Astrocyte of the spinal cord (primary cell): ENCODE results near the gene INSIG2.

ENCODE experiments used
- DNase-seq: peaks from one replicate; pipeline ENCODE4 v3.0.0; 2011; ENCODE audit warnings: low read depth, low spot score
- H3K4me3 ChIP-seq: 2 replicates; pipeline ENCODE4 v1.5.1; 2011; ENCODE audit warnings: low read depth, mild to moderate bottlenecking, low read length, moderate library complexity
- CTCF ChIP-seq: IDR thresholded peaks from 2 replicates; pipeline ENCODE4 v1.5.1; 2012; ENCODE audit warnings: low read depth, mild to moderate bottlenecking, low read length, inconsistent platforms
- in situ Hi-C: cut with HindIII; loops from 2 replicates; pipeline ENCODE4 v1.10.0; 2017; ENCODE audit warnings: low sequenced_read_pairs

Gene INSIG2

GRCh38 chr2:118119158-118119727 is 31.0 kb downstream of the INSIG2 start:
- DNase-seq = no peak
- no peak for TF ChIP-seq CTCF
- in situ Hi-C loops = no loop called here
- H3K4me3 ChIP-seq = no peak overlapping the region

- H3K4me3 ChIP-seq = no peak overlapping the region
- no peak for TF ChIP-seq CTCF
- DNase-seq = no peak
- in situ Hi-C loops = no loop called here
Measured at GRCh38 chr2:118119761-118120400, 31.6 kb downstream of the INSIG2 start.

- H3K4me3 ChIP-seq = no peak overlapping the region
- in situ Hi-C loops = no loop called here
- no peak for TF ChIP-seq CTCF
- DNase-seq = no peak
Measured at GRCh38 chr2:118120401-118120780, 32.1 kb downstream of the INSIG2 start.

GRCh38 chr2:118121101-118121500 is 32.8 kb downstream of the INSIG2 start:
- no peak for TF ChIP-seq CTCF
- H3K4me3 ChIP-seq = no peak overlapping the region
- in situ Hi-C loops = no loop called here
- DNase-seq = no peak

- TF ChIP-seq CTCF = no peak
Measured at GRCh38 chr2:118121986-118122524, 33.8 kb downstream of the INSIG2 start.

GRCh38 chr2:118122594-118123281 is 34.5 kb downstream of the INSIG2 start:
- DNase-seq = no peak
- in situ Hi-C loops = no loop called here
- H3K4me3 ChIP-seq = no peak overlapping the region

More at GRCh38 chr2:118121986-118122524, 33.8 kb downstream of the INSIG2 start:
- in situ Hi-C loops = no loop called here
- no peak for DNase-seq
- no peak overlapping the region for H3K4me3 ChIP-seq

More at GRCh38 chr2:118122594-118123281, 34.5 kb downstream of the INSIG2 start:
- TF ChIP-seq CTCF = no peak
